GM12878 (cell line): ENCODE data around the gene ADAM11. TPM values are rescaled to one million over a fixed set of nuclear protein-coding genes. Genes with fewer than 3 reads are reported as not detected.
"Not testable (repeated sequence)": the region's sequence is repeated elsewhere in the genome, so short reads cannot be mapped to it uniquely, and the experiment has no call there.

ENCODE experiments used
- ATAC-seq: fragments of 200-7000 bp; cut with Tn5 transposase; 3 replicates; pipeline ENCODE4 v1.9.1; 2020; ENCODE audit warnings: mild to moderate bottlenecking, moderate library complexity
- BruUV-seq: library from RNA; stranded (reverse); fragments of 400-500 nt; replicated peaks from 2 replicates; lab custom pipeline; 2021; lab: Mats Ljungman, UMichigan
- CTCF ChIA-PET: fragments of 300-600 bp; sonication (Branson Sonifier 250); formaldehyde crosslinking; extraction: SDS; loops from one replicate; lab custom pipeline; 2021; ENCODE audit warnings: inconsistent platforms; lab: Yijun Ruan, JAX
- POLR2A ChIA-PET: fragments of 350-600 bp; formaldehyde crosslinking; extraction: SDS; loops from one replicate; lab custom pipeline; 2021; ENCODE audit warnings: inconsistent platforms; lab: Charles Lee
- RAD21 ChIA-PET: fragments of 300-600 bp; sonication (Branson Sonifier 250); formaldehyde crosslinking; loops from one replicate; lab custom pipeline; 2023; ENCODE audit warnings: antibody characterized with exemption; ENCODE audit not compliant: unreplicated experiment; lab: Charles Lee
- SMC1A ChIA-PET: fragments of 300-600 bp; sonication (Branson Sonifier 250); formaldehyde crosslinking; loops from one replicate; lab custom pipeline; 2023; ENCODE audit not compliant: unreplicated experiment, uncharacterized antibody; lab: Charles Lee
- DNase-seq: peaks from one replicate; pipeline ENCODE4 v3.0.0-alpha.2; 2011; ENCODE audit warnings: low read depth, low spot score
- FAIRE-seq: peaks from 3 replicates; lab custom pipeline; 2011; peaks lifted over from hg19 to GRCh38; lab: Jason Lieb, UNC
- H2AFZ ChIP-seq: 2 replicates; pipeline ENCODE4 v1.6.0; 2011; ENCODE audit warnings: low read depth, low read length, control low read depth; ENCODE audit not compliant: control insufficient read depth
- H3K27ac ChIP-seq: 2 replicates; pipeline ENCODE4 v1.5.1; 2011; ENCODE audit warnings: control low read depth; ENCODE audit not compliant: control insufficient read depth, insufficient read depth
- H3K27me3 ChIP-seq, 2 experiments: replicated peaks in 1 of 2; 2 replicates each; pipeline versions ENCODE4 v1.6.0 to v1.6.1; 2011; ENCODE audit warnings: low read length in 1 of 2; ENCODE audit not compliant: control insufficient read depth in 2 of 2, insufficient read depth in 2 of 2
- H3K36me3 ChIP-seq, 2 experiments: 2 replicates each; pipeline ENCODE4 v1.5.1; 2011; ENCODE audit warnings: low read length in 1 of 2; ENCODE audit not compliant: control insufficient read depth in 2 of 2, insufficient read depth in 2 of 2
- H3K4me1 ChIP-seq: 2 replicates; pipeline ENCODE4 v1.6.1; 2011; ENCODE audit warnings: mild to moderate bottlenecking, low read length, moderate library complexity, mixed read lengths; ENCODE audit not compliant: control insufficient read depth, insufficient read depth
- H3K4me2 ChIP-seq: 2 replicates; pipeline ENCODE4 v1.6.0; 2011; ENCODE audit warnings: control low read depth; ENCODE audit not compliant: control insufficient read depth, insufficient read depth
- H3K4me3 ChIP-seq: fragments of 200-600 bp; sonication (generic); 2 replicates; pipeline ENCODE4 v1.5.1; 2016
- H3K79me2 ChIP-seq: 2 replicates; pipeline ENCODE4 v1.6.0; 2011; ENCODE audit warnings: low read length; ENCODE audit not compliant: control insufficient read depth, insufficient read depth
- H3K9ac ChIP-seq: 2 replicates; pipeline ENCODE4 v1.8.0; 2011; ENCODE audit warnings: low read length, control low read depth, mixed read lengths; ENCODE audit not compliant: control insufficient read depth, insufficient read depth
- H3K9me3 ChIP-seq: replicated peaks from 3 replicates; pipeline ENCODE4 v1.5.1; 2011; ENCODE audit warnings: mild to moderate bottlenecking, low read length; ENCODE audit not compliant: control insufficient read depth, insufficient read depth
- H4K20me1 ChIP-seq: 2 replicates; pipeline ENCODE4 v1.6.0; 2011; ENCODE audit not compliant: control insufficient read depth, insufficient read depth
- NFYA ChIP-seq: IDR thresholded peaks from 2 replicates; pipeline ENCODE4 v1.6.1; 2011; ENCODE audit warnings: low read depth, mild to moderate bottlenecking, low read length, improper control_type of control experiment, borderline replicate concordance
- NFYB ChIP-seq: IDR thresholded peaks from 2 replicates; pipeline ENCODE4 v1.6.1; 2011; ENCODE audit warnings: low read depth, mild to moderate bottlenecking, low read length, improper control_type of control experiment, moderate library complexity; ENCODE audit not compliant: insufficient read depth
- SUPT20H ChIP-seq: IDR thresholded peaks from 2 replicates; pipeline ENCODE4 v1.6.1; 2011; ENCODE audit warnings: low read depth, mild to moderate bottlenecking, low read length, moderate library complexity, borderline replicate concordance; ENCODE audit not compliant: control insufficient read depth
- ZNF274 ChIP-seq: IDR thresholded peaks from one replicate; pipeline ENCODE4 v1.8.0; 2011; ENCODE audit not compliant: insufficient read length, insufficient read depth
- WGBS: methylation state at CpG from one replicate; pipeline ENCODE4 v1.1.6; 2016; ENCODE audit warnings: low lambda C conversion rate; ENCODE audit not compliant: insufficient replicate concordance, insufficient coverage; ENCODE audit errors: missing lambda C conversion rate; 5-methylcytosine and 5-hydroxymethylcytosine counted together
- in situ Hi-C: fragments of 300-500 bp; cut with MboI; formaldehyde crosslinking; loops from 9 replicates; pipeline ENCODE4 v1.14.3; 2018; ENCODE audit warnings: mixed read lengths
- intact Hi-C: fragments of 100-400 bp; cut with micrococcal nuclease; formaldehyde crosslinking; loops from one replicate; pipeline ENCODE4 v1.14.2; 2022; ENCODE audit not compliant: unreplicated experiment
- polyA plus RNA-seq, 11 experiments: library from polyadenylated mRNA; depleted of rRNA in 4 of 11; unstranded in 6 of 11; stranded (reverse) in 5 of 11; fragments of >200 nt; fragmentation: Nextera tagmentation in 4 of 11; fragmentation: Illumina TruSeq in 1 of 11; extraction: Ambion mirVana in 4 of 11; extraction: Trizol in 1 of 11; gene quantifications; 1 replicate in 1 of 11; 2 replicates in 10 of 11; pipeline versions ENCODE4 v1.2.1 to v1.2.3, GENCODE V29; 2011 to 2016; ENCODE audit warnings: inconsistent platforms in 2 of 11, missing spikeins in 2 of 11, low read depth in 1 of 11
- total RNA-seq, 4 experiments: library from RNA; depleted of rRNA in 3 of 4; stranded (reverse); fragments of >200 nt in 3 of 4; fragmentation: Illumina TruSeq in 1 of 4; extraction: Trizol in 1 of 4; gene quantifications; 2 replicates each; pipeline versions ENCODE4 v1.2.1 to v1.2.3, GENCODE V29; 2013 to 2021

ADAM11 gene
- total and polyA plus RNA-seq, 10 of the 15 experiments (the other 5 are each of a cell fraction or from before 2014, with no cell fraction given), result 0.03 to 0.37 (median 0.06) TPM; not detected in 3

- ATAC-seq, result no peak
- H3K9me3 ChIP-seq, result no peaks in the 10 kb centered on the region
- ChIA-PET POLR2A (interaction anchor here (0.6 kb wide), 1 partner anchor 15 kb away, joined by 7 read pairs; no protein-coding TSS in a partner anchor), CTCF (no interaction called here), SMC1A (no interaction called here), RAD21 (no interaction called here)
- no peak overlapping the region for H3K4me2 ChIP-seq
- intact Hi-C loops (no loop called here), in situ Hi-C loops (no loop called here)
- H3K9ac ChIP-seq, result no peak overlapping the region
- H3K27me3 ChIP-seq, result no peaks in the 10 kb centered on the region
- DNase-seq, result no peak
- no peak overlapping the region for H3K4me3 ChIP-seq
- no peak for TF ChIP-seq ZNF274
- no peak for TF ChIP-seq NFYB
- TF ChIP-seq SUPT20H, result no peak
- no peak for TF ChIP-seq NFYA
- BruUV-seq, result no TSS peak
- no peaks in the 10 kb centered on the region for H3K36me3 ChIP-seq
- 68% methylated on average over 7 of the region's 7 CpGs for WGBS
- H4K20me1 ChIP-seq, result no peaks in the 10 kb centered on the region
- H3K4me1 ChIP-seq, result no peaks in the 10 kb centered on the region
- no peak overlapping the region for H3K27ac ChIP-seq
- FAIRE-seq, result no peak
- H3K79me2 ChIP-seq, result no peaks in the 10 kb centered on the region
- no peak overlapping the region for H2AFZ ChIP-seq
These were observed 61.9 kb downstream of the ADAM11 start for GRCh38 chr17:44820631-44821212.

GRCh38 chr17:44825236-44825635, 66.4 kb downstream of the ADAM11 start:
- POLR2A ChIA-PET, result interaction anchor here (0.7 kb wide), 1 partner anchor 347 kb away, joined by 3 read pairs; no protein-coding TSS in a partner anchor
- H3K27me3 ChIP-seq, H2AFZ ChIP-seq, H3K36me3 ChIP-seq, RAD21 ChIA-PET, BruUV-seq, H3K4me3 ChIP-seq, intact Hi-C loops, H3K9me3 ChIP-seq, in situ Hi-C loops, FAIRE-seq, H3K79me2 ChIP-seq, SMC1A ChIA-PET, H3K27ac ChIP-seq, CTCF ChIA-PET, ATAC-seq, H4K20me1 ChIP-seq, H3K4me2 ChIP-seq, H3K9ac ChIP-seq, DNase-seq, H3K4me1 ChIP-seq: not testable (repeated sequence)
- WGBS, result 95% methylated on average over 9 of the region's 9 CpGs
